HG02840 (cell line): Measurements from ENCODE around the gene LACTB.
A peak's percentile ranks its signal among the peaks of the same experiment; 100 is the strongest.

Source experiments
- ATAC-seq: cut with Tn5 transposase; IDR thresholded peaks from one replicate; pipeline ENCODE4 v1.9.1; 2021; ENCODE audit warnings: mild to moderate bottlenecking, moderate library complexity, moderate number of reproducible peaks; ENCODE audit not compliant: unreplicated experiment, low FRiP score

Gene LACTB

GRCh38 chr15:63165166-63165859 lies 43.7 kb downstream of the LACTB start:
- ATAC-seq, result no peak

- ATAC-seq, result no peak
Observed at GRCh38 chr15:63166219-63166618, 44.6 kb downstream of the LACTB start.

GRCh38 chr15:63169788-63170187 lies 48.1 kb downstream of the LACTB start:
- ATAC-seq, result no peak

GRCh38 chr15:63172376-63172775 lies 50.7 kb downstream of the LACTB start:
- no peak for ATAC-seq

- no peak for ATAC-seq
Observed at GRCh38 chr15:63172851-63173451, 51.3 kb downstream of the LACTB start.

- no peak for ATAC-seq
Observed at GRCh38 chr15:63176302-63176701, 54.6 kb downstream of the LACTB start.

- ATAC-seq, result no peak
Observed at GRCh38 chr15:63178034-63178433, 56.4 kb downstream of the LACTB start.

- no peak for ATAC-seq
Observed at GRCh38 chr15:63180746-63181145, 59.1 kb downstream of the LACTB start.

- ATAC-seq, result no peak
Observed at GRCh38 chr15:63181648-63182047, 60.0 kb downstream of the LACTB start.

GRCh38 chr15:63185206-63185605 lies 63.5 kb downstream of the LACTB start:
- no peak for ATAC-seq

GRCh38 chr15:63186065-63186464 lies 64.4 kb downstream of the LACTB start:
- ATAC-seq, result no peak

GRCh38 chr15:63187589-63188226 lies 66.0 kb downstream of the LACTB start:
- ATAC-seq, result no peak

GRCh38 chr15:63188247-63188925 lies 66.7 kb downstream of the LACTB start:
- ATAC-seq, result no peak

- ATAC-seq, result peak; percentile 74
Observed at GRCh38 chr15:63188926-63189871, 67.5 kb downstream of the LACTB start, which contains the start of gene RAB8B. TSS of gene RAB8B (plus strand) at chr15:63189606. CDS start at chr15:63189625, 19 bp downstream.

GRCh38 chr15:63189941-63190768 lies 68.5 kb downstream of the LACTB start:
- no peak for ATAC-seq

GRCh38 chr15:63190769-63191649 lies 69.3 kb downstream of the LACTB start:
- ATAC-seq, result no peak
